HCT116 (cell line): ENCODE data around the gene ZBTB17. TPM values are rescaled to one million over a fixed set of nuclear protein-coding genes. Genes with fewer than 3 reads are reported as not detected.

Experiments
- ATAC-seq: fragments of 200-7000 bp; cut with Tn5 transposase; 2 replicates; pipeline ENCODE4 v1.9.1; 2020; ENCODE audit warnings: mild to moderate bottlenecking, moderate library complexity
- BruUV-seq: library from RNA; stranded (reverse); fragments of 400-500 nt; replicated peaks from 2 replicates; lab custom pipeline; 2021; lab: Mats Ljungman, UMichigan
- CTCF ChIA-PET: fragments of 300-600 bp; sonication (Branson Sonifier 250); formaldehyde crosslinking; loops from one replicate; lab custom pipeline; 2021; ENCODE audit warnings: antibody characterized with exemption; lab: Charles Lee
- POLR2A ChIA-PET: fragments of 300-600, 350-600 bp; sonication (Branson Sonifier 250); formaldehyde crosslinking; loops from one replicate; lab custom pipeline; 2021; ENCODE audit warnings: antibody characterized with exemption; lab: Charles Lee
- RAD21 ChIA-PET, 2 experiments: fragments of 300-600 bp; sonication (Branson Sonifier 250); formaldehyde crosslinking; loops; one replicate each; lab custom pipeline; 2023; ENCODE audit warnings: low total read pairs in 2 of 2; ENCODE audit not compliant: uncharacterized antibody in 2 of 2, unreplicated experiment in 2 of 2, low non-redundant PET in 1 of 2; lab: Charles Lee
- DNase-seq: peaks from one replicate; pipeline ENCODE4 v3.0.0-alpha.2; 2010; ENCODE audit warnings: low read depth, low spot score
- H2AFZ ChIP-seq: fragments of 200-600 bp; shearing (Covaris generic), sonication (generic); 2 replicates; pipeline ENCODE4 v1.6.1; 2017; ENCODE audit warnings: low read depth, mixed run types, mixed read lengths, antibody characterized with exemption, low read length; ENCODE audit not compliant: poor library complexity, severe bottlenecking
- H3K27ac ChIP-seq: 2 replicates; pipeline ENCODE4 v1.5.1; 2012; ENCODE audit warnings: low read depth, low read length
- H3K27me3 ChIP-seq: fragments of 200-600 bp; sonication (generic); 2 replicates; pipeline ENCODE4 v1.6.1; 2016; ENCODE audit warnings: mixed run types, low read length, mixed read lengths; ENCODE audit not compliant: insufficient read depth
- H3K36me3 ChIP-seq, 2 experiments: fragments of 200-500 bp in 1 of 2; fragments of 200-600 bp in 1 of 2; sonication (Bioruptor generic) in 1 of 2; sonication (generic) in 1 of 2; 2 replicates each; pipeline versions ENCODE4 v1.5.1 to v1.6.1; 2014 to 2016; ENCODE audit warnings: low read length in 2 of 2, inconsistent platforms in 1 of 2, mixed read lengths in 1 of 2, mixed run types in 1 of 2; ENCODE audit not compliant: insufficient read depth in 2 of 2, control insufficient read depth in 1 of 2
- H3K4me1 ChIP-seq, 2 experiments: fragments of 200-600 bp in 1 of 2; sonication (generic) in 1 of 2; 2 replicates each; pipeline versions ENCODE4 v1.5.1 to v1.6.1; 2012 to 2017; ENCODE audit warnings: low read length in 2 of 2, inconsistent platforms in 1 of 2, mild to moderate bottlenecking in 1 of 2, mixed read lengths in 1 of 2, mixed run types in 1 of 2, moderate library complexity in 1 of 2; ENCODE audit not compliant: insufficient read depth in 2 of 2, control insufficient read depth in 1 of 2
- H3K4me2 ChIP-seq: fragments of 200-600 bp; sonication (generic); 2 replicates; pipeline ENCODE4 v1.6.1; 2017; ENCODE audit warnings: mixed run types, low read length, mixed read lengths
- H3K4me3 ChIP-seq, 2 experiments: fragments of 200-600 bp in 1 of 2; sonication (generic) in 1 of 2; replicated peaks in 1 of 2; 2 replicates each; pipeline ENCODE4 v1.5.1; 2011 to 2016; ENCODE audit warnings: low read length in 2 of 2, control low read depth in 1 of 2, low read depth in 1 of 2, mild to moderate bottlenecking in 1 of 2, mixed read lengths in 1 of 2, mixed run types in 1 of 2
- H3K79me2 ChIP-seq: fragments of 200-600 bp; sonication (generic); 2 replicates; pipeline ENCODE4 v1.6.1; 2017; ENCODE audit warnings: mild to moderate bottlenecking, mixed run types, low read length, moderate library complexity, mixed read lengths; ENCODE audit not compliant: insufficient read depth
- H3K9ac ChIP-seq: fragments of 200-600 bp; sonication (generic); 2 replicates; pipeline ENCODE4 v1.6.1; 2016; ENCODE audit warnings: low read length, mixed read lengths
- H3K9me2 ChIP-seq: fragments of 200-600 bp; sonication (generic), shearing (Covaris generic); 2 replicates; pipeline ENCODE4 v1.6.1; 2017; ENCODE audit warnings: mixed run types, mild to moderate bottlenecking, moderate library complexity; ENCODE audit not compliant: insufficient read depth
- H3K9me3 ChIP-seq, 2 experiments: fragments of 200-500 bp in 1 of 2; fragments of 200-600 bp in 1 of 2; sonication (Bioruptor generic) in 1 of 2; sonication (generic) in 1 of 2; 2 replicates each; pipeline ENCODE4 v1.6.1; 2014 to 2017; ENCODE audit warnings: low read length in 2 of 2, mixed read lengths in 2 of 2, inconsistent platforms in 1 of 2, low read depth in 1 of 2, mild to moderate bottlenecking in 1 of 2, mixed run types in 1 of 2, moderate library complexity in 1 of 2; ENCODE audit not compliant: control insufficient read depth in 1 of 2, insufficient read depth in 1 of 2
- H4K20me1 ChIP-seq: fragments of 200-600 bp; sonication (generic), shearing (Covaris generic); 2 replicates; pipeline ENCODE4 v1.6.1; 2017; ENCODE audit warnings: mixed run types, mild to moderate bottlenecking, moderate library complexity; ENCODE audit not compliant: insufficient read depth
- ATF3 ChIP-seq: IDR thresholded peaks from 2 replicates; pipeline ENCODE4 v1.6.1; 2012
- CBX3 ChIP-seq: IDR thresholded peaks from 2 replicates; pipeline ENCODE4 v1.6.1; 2012; ENCODE audit warnings: low read depth
- EGR1 ChIP-seq: IDR thresholded peaks from 2 replicates; pipeline ENCODE4 v1.6.1; 2012; ENCODE audit warnings: low read depth
- EZH2 ChIP-seq: fragments of 200-600 bp; sonication (generic); IDR thresholded peaks from 2 replicates; pipeline ENCODE4 v1.6.1; 2017; ENCODE audit warnings: antibody characterized with exemption, mixed run types
- EZH2phosphoT487 ChIP-seq: fragments of 200-600 bp; IDR thresholded peaks from 2 replicates; pipeline ENCODE4 v1.6.1; 2018; ENCODE audit warnings: antibody characterized with exemption, borderline replicate concordance
- POLR2A ChIP-seq: IDR thresholded peaks from 2 replicates; pipeline ENCODE4 v1.7.0; 2011; ENCODE audit warnings: borderline replicate concordance; ENCODE audit not compliant: insufficient read depth, insufficient read length; ENCODE audit errors: extremely low read depth
- POLR2AphosphoS5 ChIP-seq: IDR thresholded peaks from 2 replicates; pipeline ENCODE4 v1.6.1; 2011; ENCODE audit warnings: mild to moderate bottlenecking, low read depth, low read length, moderate library complexity
- RAD21 ChIP-seq: IDR thresholded peaks from 2 replicates; pipeline ENCODE4 v1.6.1; 2012; ENCODE audit warnings: low read depth, mild to moderate bottlenecking
- SIN3A ChIP-seq: IDR thresholded peaks from 2 replicates; pipeline ENCODE4 v1.6.1; 2012; ENCODE audit warnings: low read depth
- SP1 ChIP-seq: IDR thresholded peaks from 2 replicates; pipeline ENCODE4 v1.6.1; 2012; ENCODE audit warnings: low read depth
- TCF7L2 ChIP-seq: IDR thresholded peaks from 2 replicates; pipeline ENCODE4 v1.7.0; 2011; ENCODE audit warnings: borderline replicate concordance, inconsistent platforms; ENCODE audit not compliant: insufficient read depth, insufficient read length; ENCODE audit errors: extremely low read depth
- YY1 ChIP-seq: IDR thresholded peaks from 2 replicates; pipeline ENCODE4 v1.6.1; 2011; ENCODE audit warnings: low read length, low read depth, moderate library complexity, mild to moderate bottlenecking; ENCODE audit not compliant: insufficient replicate concordance; ENCODE audit errors: extremely low read depth
- ZNF274 ChIP-seq: fragments of 200-500 bp; sonication (Bioruptor generic); IDR thresholded peaks from 2 replicates; pipeline ENCODE4 v1.6.1; 2014; ENCODE audit warnings: mild to moderate bottlenecking, low read depth, low read length, inconsistent platforms
- intact Hi-C: fragments of 100-400 bp; cut with micrococcal nuclease; formaldehyde crosslinking; loops from 2 replicates; pipeline ENCODE4 v1.10.0; 2022
- total RNA-seq: library from RNA; stranded (reverse); gene quantifications from one replicate; pipeline ENCODE4 v1.2.1, GENCODE V29; 2021; ENCODE audit not compliant: unreplicated experiment
- TF ChIP-seq, protein P1 (sequence below): IDR thresholded peaks from 2 replicates; pipeline ENCODE4 v1.6.1; 2012
- TF ChIP-seq, protein P2 (sequence below): IDR thresholded peaks from 2 replicates; pipeline ENCODE4 v1.6.1; 2011; ENCODE audit warnings: mild to moderate bottlenecking, low read length, moderate library complexity; ENCODE audit not compliant: insufficient replicate concordance; ENCODE audit errors: extremely low read depth

Gene ZBTB17
- total RNA-seq, 1 experiment from 2014 or later, result 31.6 TPM

- no peak overlapping the region for H3K4me3 ChIP-seq
- H3K27ac ChIP-seq, result no peak overlapping the region
- no peak overlapping the region for H2AFZ ChIP-seq
- H3K36me3 ChIP-seq, result no peaks in the 10 kb centered on the region
- no peak for ATAC-seq
- ChIA-PET POLR2A (no interaction called here), CTCF (no interaction called here), RAD21 (no interaction called here)
- no peak for DNase-seq
- H3K4me1 ChIP-seq, result peaks cover 0 to 1% of the 10 kb centered on the region in 2 experiments; a peak in 2 of 4 replicates
- H3K9ac ChIP-seq, result no peak overlapping the region
- no peaks in the 10 kb centered on the region for H3K27me3 ChIP-seq
- no peak for TF ChIP-seq EZH2
- no peak for TF ChIP-seq SP1
- TF ChIP-seq POLR2A, result no peak
- TF ChIP-seq ATF3, result no peak
- TF ChIP-seq, protein P1, sequence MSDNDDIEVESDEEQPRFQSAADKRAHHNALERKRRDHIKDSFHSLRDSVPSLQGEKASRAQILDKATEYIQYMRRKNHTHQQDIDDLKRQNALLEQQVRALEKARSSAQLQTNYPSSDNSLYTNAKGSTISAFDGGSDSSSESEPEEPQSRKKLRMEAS, result no peak
- no peak for TF ChIP-seq RAD21
- TF ChIP-seq EGR1, result no peak
- H4K20me1 ChIP-seq, result no peaks in the 10 kb centered on the region
- intact Hi-C loops, result no loop called here
- H3K79me2 ChIP-seq, result peaks cover 35% of the 10 kb centered on the region
- no peaks in the 10 kb centered on the region for H3K9me3 ChIP-seq
- H3K9me2 ChIP-seq, result no peaks in the 10 kb centered on the region
- BruUV-seq, result no TSS peak
- H3K4me2 ChIP-seq, result no peak overlapping the region
These were observed 14.4 kb downstream of the ZBTB17 start for GRCh38 chr1:15961492-15961891.

- Histone ChIP-seq H3K9me3 (no peaks in the 10 kb centered on the region), H3K9ac (no peak overlapping the region), H2AFZ (no peak overlapping the region), H3K4me3 (no peak overlapping the region), H3K36me3 (no peaks in the 10 kb centered on the region), H3K27me3 (no peaks in the 10 kb centered on the region), H3K4me2 (no peak overlapping the region), H3K79me2 (peaks cover 32% of the 10 kb centered on the region), H3K4me1 (peaks cover 0 to 8% of the 10 kb centered on the region in 2 experiments; a peak in 2 of 4 replicates), H4K20me1 (no peaks in the 10 kb centered on the region), H3K9me2 (no peaks in the 10 kb centered on the region), H3K27ac (no peak overlapping the region)
- ChIA-PET POLR2A (no interaction called here), RAD21 (no interaction called here), CTCF (no interaction called here)
- no TSS peak for BruUV-seq
- TF ChIP-seq, protein P2, sequence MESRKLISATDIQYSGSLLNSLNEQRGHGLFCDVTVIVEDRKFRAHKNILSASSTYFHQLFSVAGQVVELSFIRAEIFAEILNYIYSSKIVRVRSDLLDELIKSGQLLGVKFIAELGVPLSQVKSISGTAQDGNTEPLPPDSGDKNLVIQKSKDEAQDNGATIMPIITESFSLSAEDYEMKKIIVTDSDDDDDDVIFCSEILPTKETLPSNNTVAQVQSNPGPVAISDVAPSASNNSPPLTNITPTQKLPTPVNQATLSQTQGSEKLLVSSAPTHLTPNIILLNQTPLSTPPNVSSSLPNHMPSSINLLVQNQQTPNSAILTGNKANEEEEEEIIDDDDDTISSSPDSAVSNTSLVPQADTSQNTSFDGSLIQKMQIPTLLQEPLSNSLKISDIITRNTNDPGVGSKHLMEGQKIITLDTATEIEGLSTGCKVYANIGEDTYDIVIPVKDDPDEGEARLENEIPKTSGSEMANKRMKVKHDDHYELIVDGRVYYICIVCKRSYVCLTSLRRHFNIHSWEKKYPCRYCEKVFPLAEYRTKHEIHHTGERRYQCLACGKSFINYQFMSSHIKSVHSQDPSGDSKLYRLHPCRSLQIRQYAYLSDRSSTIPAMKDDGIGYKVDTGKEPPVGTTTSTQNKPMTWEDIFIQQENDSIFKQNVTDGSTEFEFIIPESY, result no peak
- TF ChIP-seq SIN3A (no peak), TCF7L2 (no peak), EGR1 (no peak), EZH2phosphoT487 (no peak), YY1 (no peak), ATF3 (no peak), CBX3 (no peak), ZNF274 (no peak), POLR2AphosphoS5 (no peak), EZH2 (no peak), POLR2A (no peak)
- intact Hi-C loops, result no loop called here
- no peak for DNase-seq
- no peak for ATAC-seq
These were observed 15.1 kb downstream of the ZBTB17 start for GRCh38 chr1:15960808-15961207.
